Esophagus squamous epithelium (tissue), 5 donors: ENCODE results near the gene RBM10. TPM values are rescaled to one million over a fixed set of nuclear protein-coding genes. Genes with fewer than 3 reads are reported as not detected.
"Not testable (repeated sequence)": the region's sequence is repeated elsewhere in the genome, so short reads cannot be mapped to it uniquely, and the experiment has no call there.

Experiments
- DNase-seq: peaks from one replicate; lab custom pipeline; 2025; lab: John Stamatoyannopoulos, UW
- H3K27ac ChIP-seq, 4 donors: fragments of 200-600 bp; sonication (generic); one replicate each; pipeline ENCODE4 v1.5.1; 2016 to 2019; ENCODE audit warnings: mild to moderate bottlenecking in 1 of 4
- H3K27me3 ChIP-seq, 4 donors: fragments of 200-600 bp; sonication (generic); 1 replicate in 3 of 4; 2 replicates in 1 of 4; pipeline versions ENCODE4 v1.5.1 to v1.6.0; 2017 to 2021; ENCODE audit warnings: antibody characterized with exemption in 1 of 4
- H3K36me3 ChIP-seq, 3 donors: fragments of 200-600 bp; sonication (generic); one replicate each; pipeline ENCODE4 v1.5.1; 2016 to 2019
- H3K4me1 ChIP-seq, 3 donors: fragments of 200-600 bp; sonication (generic); one replicate each; pipeline ENCODE4 v1.5.1; 2017 to 2019
- H3K4me3 ChIP-seq, 4 donors: fragments of 200-600 bp; sonication (generic); 1 replicate in 3 of 4; 2 replicates in 1 of 4; pipeline ENCODE4 v1.5.1; 2016 to 2019; ENCODE audit warnings: mild to moderate bottlenecking in 2 of 4, moderate library complexity in 1 of 4
- H3K9me3 ChIP-seq, 3 donors: fragments of 200-600 bp; sonication (generic); one replicate each; pipeline ENCODE4 v1.5.1; 2016 to 2019
- CTCF ChIP-seq, 6 experiments: fragments of 450-650 bp in 4 of 6; fragments of 200-600 bp in 2 of 6; sonication (generic) in 2 of 6; IDR thresholded peaks; one replicate each; pipeline ENCODE4 v1.5.1; 2016 to 2019; ENCODE audit warnings: antibody characterized with exemption in 6 of 6, mild to moderate bottlenecking in 4 of 6, moderate library complexity in 4 of 6
- POLR2A ChIP-seq, 4 donors: fragments of 450-650 bp; IDR thresholded peaks; one replicate each; pipeline ENCODE4 v1.6.1; 2017; ENCODE audit warnings: antibody characterized with exemption in 4 of 4, mild to moderate bottlenecking in 4 of 4, moderate library complexity in 3 of 4
- WGBS, 2 donors: methylation state at CpG; one replicate each; pipeline ENCODE4 v1.1.5; 2018; 5-methylcytosine and 5-hydroxymethylcytosine counted together
- intact Hi-C: fragments of 100-400 bp; cut with DNase I; formaldehyde crosslinking; loops from one replicate; pipeline ENCODE4 v1.15.0; 2022
- total RNA-seq, 4 donors: library from RNA; depleted of rRNA; stranded (reverse); fragments of >200 nt; gene quantifications; one replicate each; pipeline ENCODE4 v1.1.0, GENCODE V29; 2016
- donor health status: DM: yes; HTN: yes; CAD: no.

The RBM10 gene
- 10 to 100 TPM; 28.1 to 35.6 (median 28.6) TPM for total RNA-seq

GRCh38 chrX:47144626-47145394 lies at the start of gene RBM10, which contains the start of gene NDUFB11:
Gene RBM10 (plus strand): TSS chrX:47145221. CDS start chrX:47147482, 2,261 bp downstream.
Gene NDUFB11 (minus strand): TSS chrX:47144702. CDS start chrX:47144679, 23 bp downstream.
- 20% methylated on average over 3 of the region's 54 CpGs; no CpG with 5 or more reads in 1 of the 2 donors for WGBS, 2 donors
- Histone ChIP-seq H3K36me3 (peaks cover 0 to 22% (median 0%) of the 10 kb centered on the region in 3 donors), H3K4me1 (peaks cover 0 to 35% (median 19%) of the 10 kb centered on the region in 3 donors), H3K4me3 (peak within 1 kb of the TSS; percentile 69 to 78 (median 70)), H3K27me3 (no peaks in the 10 kb centered on the region), H3K9me3 (no peaks in the 10 kb centered on the region), H3K27ac (peak within 1 kb of the TSS; percentile 92 to 97 (median 96))
- TF ChIP-seq POLR2A (IDR thresholded peaks at IDR 0.05) = peak in 3 of 4 donors; percentile 43 to 78 (median 56)
- TF ChIP-seq CTCF (IDR thresholded peaks at IDR 0.05) = peak; percentile 31 to 87 (median 78)
- intact Hi-C loops = no loop called here
- peak; percentile 43 for DNase-seq

- Histone ChIP-seq H3K4me3 (no peak overlapping the region), H3K27ac (no peak overlapping the region), H3K36me3 (no peaks in the 10 kb centered on the region), H3K27me3 (no peaks in the 10 kb centered on the region), H3K9me3 (no peaks in the 10 kb centered on the region), H3K4me1 (no peaks in the 10 kb centered on the region)
- WGBS, 2 donors = 65 to 86% methylated on average over 1 to 4 of the region's 4 CpGs
- TF ChIP-seq POLR2A (IDR thresholded peaks at IDR 0.05) = no peak
- no peak for TF ChIP-seq CTCF (IDR thresholded peaks at IDR 0.05)
- no peak for DNase-seq
- intact Hi-C loops = no loop called here
Measured at GRCh38 chrX:47097018-47097417, 48.0 kb upstream of the RBM10 start.

- intact Hi-C loops = no loop called here
Measured at GRCh38 chrX:47098338-47099094, 46.5 kb upstream of the RBM10 start.

GRCh38 chrX:47101206-47101605 lies 43.8 kb upstream of the RBM10 start:
- no peaks in the 10 kb centered on the region for H3K4me1 ChIP-seq
- WGBS, 2 donors = 87% methylated on average over 3 of the region's 4 CpGs; no CpG with 5 or more reads in 1 of the 2 donors
- H3K4me3 ChIP-seq = no peak overlapping the region
- H3K27ac ChIP-seq = no peak overlapping the region
- H3K27me3 ChIP-seq = no peaks in the 10 kb centered on the region
- DNase-seq = no peak
- TF ChIP-seq CTCF (IDR thresholded peaks at IDR 0.05) = no peak
- no peak for TF ChIP-seq POLR2A (IDR thresholded peaks at IDR 0.05)
- intact Hi-C loops = no loop called here
- H3K36me3 ChIP-seq = no peaks in the 10 kb centered on the region
- H3K9me3 ChIP-seq = no peaks in the 10 kb centered on the region

More at GRCh38 chrX:47098338-47099094, 46.5 kb upstream of the RBM10 start:
- no peaks in the 10 kb centered on the region for H3K27me3 ChIP-seq
- no peaks in the 10 kb centered on the region for H3K4me1 ChIP-seq
- H3K4me3 ChIP-seq = no peak overlapping the region
- no peaks in the 10 kb centered on the region for H3K9me3 ChIP-seq
- no peaks in the 10 kb centered on the region for H3K36me3 ChIP-seq
- no peak for TF ChIP-seq POLR2A (IDR thresholded peaks at IDR 0.05)
- TF ChIP-seq CTCF (IDR thresholded peaks at IDR 0.05) = no peak
- no peak for DNase-seq
- 50 to 54% methylated on average over 1 to 2 of the region's 2 CpGs for WGBS, 2 donors
- H3K27ac ChIP-seq = no peak overlapping the region

GRCh38 chrX:47110936-47111615 lies 33.9 kb upstream of the RBM10 start:
- H3K36me3 ChIP-seq, H3K4me3 ChIP-seq, intact Hi-C loops, DNase-seq, H3K9me3 ChIP-seq, H3K27me3 ChIP-seq, H3K27ac ChIP-seq, H3K4me1 ChIP-seq: not testable (repeated sequence)
- 90% methylated on average over 2 of the region's 40 CpGs; no CpG with 5 or more reads in 1 of the 2 donors for WGBS, 2 donors
